Right lung (tissue), 5 donors: ENCODE data around the gene SIK3. TPM values are rescaled to one million over a fixed set of nuclear protein-coding genes. Genes with fewer than 3 reads are reported as not detected.
"Not testable (repeated sequence)": the region's sequence is repeated elsewhere in the genome, so short reads cannot be mapped to it uniquely, and the experiment has no call there.

Experiments
- DNase-seq, 2 donors: peaks; one replicate each; pipeline ENCODE4 v3.0.0-alpha.2; 2013
- polyA plus RNA-seq, 5 donors: library from polyadenylated mRNA; unstranded; fragments of 120-200 nt; gene quantifications; one replicate each; pipeline versions ENCODE4 v1.2.1 to v1.2.3, GENCODE V29; 2013; ENCODE audit warnings: inconsistent platforms in 1 of 5, low replicate concordance in 1 of 5; ENCODE audit not compliant: insufficient read length in 5 of 5, insufficient read depth in 1 of 5

SIK3 gene
- polyA plus RNA-seq, 5 donors = 25.9 to 41.9 (median 29.5) TPM

- DNase-seq = no peak
These were observed 256.1 kb downstream of the SIK3 start for GRCh38 chr11:116842117-116842516.

- DNase-seq = no peak
These were observed 257.4 kb downstream of the SIK3 start for GRCh38 chr11:116840746-116841296.

- peak in 1 of 2 donors; percentile 48 for DNase-seq
These were observed 257.9 kb downstream of the SIK3 start for GRCh38 chr11:116840224-116840745.

GRCh38 chr11:116838321-116839084 lies 259.7 kb downstream of the SIK3 start:
- no peak for DNase-seq

GRCh38 chr11:116837231-116838091 lies 260.8 kb downstream of the SIK3 start, which contains the start of gene APOA1:
TSS of gene APOA1 (minus strand) at chr11:116837622. CDS start at chr11:116837387, 235 bp downstream.
- no peak for DNase-seq

GRCh38 chr11:116836632-116836991 lies 261.6 kb downstream of the SIK3 start:
- DNase-seq = no peak

- peak; percentile 99 for DNase-seq
These were observed 262.2 kb downstream of the SIK3 start for GRCh38 chr11:116835791-116836631.

- DNase-seq = no peak
These were observed 263.0 kb downstream of the SIK3 start for GRCh38 chr11:116835042-116835772.

- not testable (repeated sequence) for DNase-seq
These were observed 263.6 kb downstream of the SIK3 start for GRCh38 chr11:116834535-116835041.

- no peak for DNase-seq
These were observed 264.3 kb downstream of the SIK3 start for GRCh38 chr11:116833816-116834534.

- DNase-seq = no peak
These were observed 264.8 kb downstream of the SIK3 start for GRCh38 chr11:116833491-116833815.

- no peak for DNase-seq
These were observed 265.6 kb downstream of the SIK3 start for GRCh38 chr11:116832350-116833290.

GRCh38 chr11:116831790-116832349 lies 266.4 kb downstream of the SIK3 start:
- no peak for DNase-seq

GRCh38 chr11:116830184-116830912 lies 267.9 kb downstream of the SIK3 start:
- DNase-seq = no peak

- no peak for DNase-seq
These were observed 268.6 kb downstream of the SIK3 start, which contains the start of gene APOC3 for GRCh38 chr11:116829525-116830183. TSS of gene APOC3 (plus strand) at chr11:116829907. CDS start at chr11:116830583, 676 bp downstream.

GRCh38 chr11:116828632-116829524 lies 269.4 kb downstream of the SIK3 start:
- DNase-seq = no peak
